Panc1 (cell line): Measurements from ENCODE around the gene MAP3K2. TPM values are rescaled to one million over a fixed set of nuclear protein-coding genes. Genes with fewer than 3 reads are reported as not detected.

Experiments
- ATAC-seq: fragments of 200-7000 bp; cut with Tn5 transposase; 2 replicates; pipeline ENCODE4 v1.9.1; 2020; ENCODE audit warnings: mild to moderate bottlenecking, moderate library complexity
- BruUV-seq: library from RNA; stranded (reverse); fragments of 400-500 nt; replicated peaks from 2 replicates; lab custom pipeline; 2021; lab: Mats Ljungman, UMichigan
- CTCF ChIA-PET: fragments of 300-600 bp; sonication (Branson Sonifier 250); formaldehyde crosslinking; loops from one replicate; lab custom pipeline; 2022; ENCODE audit warnings: antibody characterized with exemption; lab: Charles Lee
- POLR2A ChIA-PET: fragments of 300-600 bp; sonication (Branson Sonifier 250); formaldehyde crosslinking; loops from one replicate; lab custom pipeline; 2022; ENCODE audit warnings: antibody characterized with exemption; lab: Charles Lee
- DNase-seq: peaks from one replicate; pipeline ENCODE4 v3.0.0-alpha.2; 2010; ENCODE audit warnings: low read depth, low spot score
- H3K27ac ChIP-seq: 2 replicates; pipeline ENCODE4 v1.5.1; 2011; ENCODE audit warnings: mild to moderate bottlenecking, low read length, inconsistent platforms
- H3K27me3 ChIP-seq: fragments of 200-500 bp; sonication (Bioruptor generic); 2 replicates; pipeline ENCODE4 v1.6.0; 2014; ENCODE audit warnings: low read length, inconsistent platforms; ENCODE audit not compliant: control insufficient read depth, insufficient read depth
- H3K36me3 ChIP-seq: fragments of 200-500 bp; sonication (Bioruptor generic); 2 replicates; pipeline ENCODE4 v1.5.1; 2014; ENCODE audit warnings: inconsistent platforms, mild to moderate bottlenecking, low read length, moderate library complexity; ENCODE audit not compliant: control insufficient read depth, insufficient read depth
- H3K4me1 ChIP-seq: 2 replicates; pipeline ENCODE4 v1.5.1; 2011; ENCODE audit warnings: inconsistent platforms, mild to moderate bottlenecking, low read length, moderate library complexity; ENCODE audit not compliant: control insufficient read depth, insufficient read depth
- H3K4me3 ChIP-seq, 2 experiments: 2 replicates each; pipeline ENCODE4 v1.5.1; 2011 to 2012; ENCODE audit warnings: low read depth in 2 of 2, low read length in 2 of 2, mild to moderate bottlenecking in 2 of 2, inconsistent platforms in 1 of 2, moderate library complexity in 1 of 2
- H3K9me3 ChIP-seq: fragments of 200-500 bp; sonication (Bioruptor generic); 2 replicates; pipeline ENCODE4 v1.5.1; 2014; ENCODE audit warnings: low read depth, mild to moderate bottlenecking, inconsistent platforms, low read length, moderate library complexity; ENCODE audit not compliant: control insufficient read depth, insufficient read depth
- CTCF ChIP-seq: fragments of 450-650 bp; IDR thresholded peaks from 2 replicates; pipeline ENCODE4 v1.5.1; 2017; ENCODE audit warnings: mild to moderate bottlenecking
- POLR2AphosphoS5 ChIP-seq: IDR thresholded peaks from 2 replicates; pipeline ENCODE4 v1.6.1; 2012; ENCODE audit warnings: mild to moderate bottlenecking, low read depth, low read length, moderate library complexity
- SIN3A ChIP-seq: IDR thresholded peaks from 2 replicates; pipeline ENCODE4 v1.6.1; 2012; ENCODE audit warnings: low read depth, mild to moderate bottlenecking, low read length, moderate library complexity, borderline replicate concordance; ENCODE audit not compliant: insufficient read depth
- TCF7L2 ChIP-seq: IDR thresholded peaks from 2 replicates; pipeline ENCODE4 v1.6.1; 2011; ENCODE audit warnings: mild to moderate bottlenecking, low read depth, low read length, inconsistent platforms
- in situ Hi-C: cut with HindIII; loops from 2 replicates; pipeline ENCODE4 v1.10.0; 2016; ENCODE audit warnings: low sequenced_read_pairs, low pct_unique_long_range_greater_than_20kb
- intact Hi-C: fragments of 100-400 bp; cut with micrococcal nuclease; formaldehyde crosslinking; loops from one replicate; pipeline ENCODE4 v1.10.0; 2022; ENCODE audit not compliant: unreplicated experiment
- total RNA-seq: library from RNA; stranded (reverse); gene quantifications from one replicate; pipeline ENCODE4 v1.2.1, GENCODE V29; 2021; ENCODE audit not compliant: unreplicated experiment
- TF ChIP-seq, protein P1 (sequence below), 2 experiments: IDR thresholded peaks; 2 replicates each; pipeline ENCODE4 v1.6.1; 2011 to 2012; ENCODE audit warnings: low read depth in 2 of 2, control low read depth in 1 of 2, low read length in 1 of 2, mild to moderate bottlenecking in 1 of 2, moderate library complexity in 1 of 2; ENCODE audit not compliant: insufficient read depth in 1 of 2

MAP3K2 gene
- total RNA-seq, 1 experiment from 2014 or later, result 70.6 TPM

GRCh38 chr2:127425540-127426490, 38.0 kb upstream of the MAP3K2 start:
- no peaks in the 10 kb centered on the region for H3K36me3 ChIP-seq
- ChIA-PET POLR2A (no interaction called here), CTCF (interaction anchor here (1.5 kb wide), 1 partner anchor 54 kb away, joined by 4 read pairs; no protein-coding TSS in a partner anchor)
- no TSS peak for BruUV-seq
- H3K4me1 ChIP-seq, result 0 out of 2 replicates have a peak, but pooled peaks cover 7% of the 10 kb centered on the region
- intact Hi-C loops (no loop called here), in situ Hi-C loops (no loop called here)
- ATAC-seq (no peak), DNase-seq (no peak)
- TF ChIP-seq CTCF (no peak), POLR2AphosphoS5 (no peak), SIN3A (no peak), TCF7L2 (no peak)
- TF ChIP-seq, protein P1, sequence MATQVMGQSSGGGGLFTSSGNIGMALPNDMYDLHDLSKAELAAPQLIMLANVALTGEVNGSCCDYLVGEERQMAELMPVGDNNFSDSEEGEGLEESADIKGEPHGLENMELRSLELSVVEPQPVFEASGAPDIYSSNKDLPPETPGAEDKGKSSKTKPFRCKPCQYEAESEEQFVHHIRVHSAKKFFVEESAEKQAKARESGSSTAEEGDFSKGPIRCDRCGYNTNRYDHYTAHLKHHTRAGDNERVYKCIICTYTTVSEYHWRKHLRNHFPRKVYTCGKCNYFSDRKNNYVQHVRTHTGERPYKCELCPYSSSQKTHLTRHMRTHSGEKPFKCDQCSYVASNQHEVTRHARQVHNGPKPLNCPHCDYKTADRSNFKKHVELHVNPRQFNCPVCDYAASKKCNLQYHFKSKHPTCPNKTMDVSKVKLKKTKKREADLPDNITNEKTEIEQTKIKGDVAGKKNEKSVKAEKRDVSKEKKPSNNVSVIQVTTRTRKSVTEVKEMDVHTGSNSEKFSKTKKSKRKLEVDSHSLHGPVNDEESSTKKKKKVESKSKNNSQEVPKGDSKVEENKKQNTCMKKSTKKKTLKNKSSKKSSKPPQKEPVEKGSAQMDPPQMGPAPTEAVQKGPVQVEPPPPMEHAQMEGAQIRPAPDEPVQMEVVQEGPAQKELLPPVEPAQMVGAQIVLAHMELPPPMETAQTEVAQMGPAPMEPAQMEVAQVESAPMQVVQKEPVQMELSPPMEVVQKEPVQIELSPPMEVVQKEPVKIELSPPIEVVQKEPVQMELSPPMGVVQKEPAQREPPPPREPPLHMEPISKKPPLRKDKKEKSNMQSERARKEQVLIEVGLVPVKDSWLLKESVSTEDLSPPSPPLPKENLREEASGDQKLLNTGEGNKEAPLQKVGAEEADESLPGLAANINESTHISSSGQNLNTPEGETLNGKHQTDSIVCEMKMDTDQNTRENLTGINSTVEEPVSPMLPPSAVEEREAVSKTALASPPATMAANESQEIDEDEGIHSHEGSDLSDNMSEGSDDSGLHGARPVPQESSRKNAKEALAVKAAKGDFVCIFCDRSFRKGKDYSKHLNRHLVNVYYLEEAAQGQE (IDR thresholded peaks at IDR 0.05; ENCODE audit: insufficient read depth in 1 of 2, low read depth in 2 of 2, low read length in 1 of 2), result no peak
- no peaks in the 10 kb centered on the region for H3K9me3 ChIP-seq
- no peak overlapping the region for H3K27ac ChIP-seq
- H3K4me3 ChIP-seq, result no peak overlapping the region
- H3K27me3 ChIP-seq, result peaks cover 3% of the 10 kb centered on the region; the same call in 1 of the 2 replicates

DNA sequence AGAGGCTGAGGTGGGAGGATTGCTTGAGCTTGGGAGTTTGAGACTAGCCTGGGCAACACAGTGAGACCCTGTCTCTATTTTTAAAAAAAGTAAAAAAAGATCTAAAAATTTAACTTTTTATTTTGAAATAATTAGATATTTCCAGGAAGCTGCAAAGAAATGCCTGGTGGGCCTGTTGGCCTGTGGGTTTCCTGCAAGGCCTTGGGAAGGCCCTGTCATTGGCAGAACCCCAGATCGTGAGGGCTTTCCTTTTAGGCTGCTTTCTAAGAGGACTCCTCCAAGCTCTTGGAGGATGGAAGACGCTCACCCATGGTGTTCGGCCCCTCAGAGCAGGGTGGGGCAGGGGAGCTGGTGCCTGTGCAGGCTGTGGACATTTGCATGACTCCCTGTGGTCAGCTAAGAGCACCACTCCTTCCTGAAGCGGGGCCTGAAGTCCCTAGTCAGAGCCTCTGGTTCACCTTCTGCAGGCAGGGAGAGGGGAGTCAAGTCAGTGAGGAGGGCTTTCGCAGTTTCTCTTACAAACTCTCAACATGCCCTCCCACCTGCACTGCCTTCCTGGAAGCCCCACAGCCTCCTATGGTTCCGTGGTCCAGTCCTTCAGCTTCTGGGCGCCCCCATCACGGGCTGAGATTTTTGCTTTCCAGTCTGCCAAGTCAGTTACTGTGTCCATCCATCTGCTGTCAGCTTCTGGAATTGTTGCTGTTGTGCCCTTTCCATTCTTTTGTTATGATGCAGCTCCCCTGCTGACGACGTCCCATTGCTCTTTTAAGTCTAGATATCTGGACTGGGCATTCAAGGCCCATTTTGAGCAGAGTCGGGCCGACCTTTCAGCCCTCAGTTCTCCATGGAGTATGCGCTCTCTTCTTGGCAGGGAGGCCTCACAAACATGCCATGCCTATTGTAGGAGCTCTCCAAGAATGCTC, 37.1 kb upstream of the MAP3K2 start:
- intact Hi-C loops, result no loop called here
- BruUV-seq, result no TSS peak
- no peak for TF ChIP-seq POLR2AphosphoS5
- no peak for TF ChIP-seq CTCF
- no peak for TF ChIP-seq SIN3A
- TF ChIP-seq, protein P1 (IDR thresholded peaks at IDR 0.05; ENCODE audit: insufficient read depth in 1 of 2, low read depth in 2 of 2, low read length in 1 of 2), result no peak
- TF ChIP-seq TCF7L2, result no peak
- DNase-seq, result no peak
- Histone ChIP-seq H3K9me3 (no peaks in the 10 kb centered on the region), H3K36me3 (no peaks in the 10 kb centered on the region), H3K27me3 (peaks cover 3% of the 10 kb centered on the region; the same call in 1 of the 2 replicates), H3K27ac (no peak overlapping the region), H3K4me1 (peaks cover 11% of the 10 kb centered on the region), H3K4me3 (no peak overlapping the region)
- POLR2A ChIA-PET, result no interaction called here
- in situ Hi-C loops, result no loop called here
- CTCF ChIA-PET, result interaction anchor here (1.0 to 1.5 kb wide), 2 partner anchors 39 to 55 kb away, joined by 3 to 4 read pairs; no protein-coding TSS in a partner anchor
- no peak for ATAC-seq
